ENCODE measurements around the gene FAM229B.

DNA sequence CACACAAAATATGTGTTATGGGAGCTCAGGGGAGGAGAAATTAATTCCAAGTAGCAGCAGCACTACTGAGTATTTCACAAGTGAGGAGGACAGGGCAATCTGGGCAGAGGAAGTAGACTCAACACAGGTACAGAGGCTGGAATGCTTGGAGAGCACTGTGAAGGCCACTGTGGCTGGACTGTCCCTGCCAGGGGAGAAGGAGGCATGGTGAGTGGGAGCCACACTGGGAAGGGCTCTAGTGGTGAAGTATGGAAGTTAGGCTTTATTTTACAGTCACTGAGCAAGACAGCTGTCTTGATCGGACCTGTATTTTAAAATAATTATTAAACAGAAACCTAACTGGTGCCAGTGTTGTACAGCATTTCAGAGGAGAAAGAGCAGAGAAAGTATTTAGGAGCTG lies 28.8 kb downstream of the FAM229B start:
- TF ChIP-seq, protein P1, sequence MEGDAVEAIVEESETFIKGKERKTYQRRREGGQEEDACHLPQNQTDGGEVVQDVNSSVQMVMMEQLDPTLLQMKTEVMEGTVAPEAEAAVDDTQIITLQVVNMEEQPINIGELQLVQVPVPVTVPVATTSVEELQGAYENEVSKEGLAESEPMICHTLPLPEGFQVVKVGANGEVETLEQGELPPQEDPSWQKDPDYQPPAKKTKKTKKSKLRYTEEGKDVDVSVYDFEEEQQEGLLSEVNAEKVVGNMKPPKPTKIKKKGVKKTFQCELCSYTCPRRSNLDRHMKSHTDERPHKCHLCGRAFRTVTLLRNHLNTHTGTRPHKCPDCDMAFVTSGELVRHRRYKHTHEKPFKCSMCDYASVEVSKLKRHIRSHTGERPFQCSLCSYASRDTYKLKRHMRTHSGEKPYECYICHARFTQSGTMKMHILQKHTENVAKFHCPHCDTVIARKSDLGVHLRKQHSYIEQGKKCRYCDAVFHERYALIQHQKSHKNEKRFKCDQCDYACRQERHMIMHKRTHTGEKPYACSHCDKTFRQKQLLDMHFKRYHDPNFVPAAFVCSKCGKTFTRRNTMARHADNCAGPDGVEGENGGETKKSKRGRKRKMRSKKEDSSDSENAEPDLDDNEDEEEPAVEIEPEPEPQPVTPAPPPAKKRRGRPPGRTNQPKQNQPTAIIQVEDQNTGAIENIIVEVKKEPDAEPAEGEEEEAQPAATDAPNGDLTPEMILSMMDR (IDR thresholded peaks at IDR 0.05; ENCODE audit: extremely low read depth in 1 of 2, insufficient read depth in 1 of 2, low read depth in 1 of 2, low read length in 2 of 2): no peak
- TF ChIP-seq EZH2 (IDR thresholded peaks at IDR 0.05; ENCODE audit: borderline replicate concordance, low read depth, low read length, severe bottlenecking): no peak
- no peak for TF ChIP-seq POLR2A (IDR thresholded peaks at IDR 0.05; ENCODE audit: low read depth, low read length)
- TF ChIP-seq MYC (IDR thresholded peaks at IDR 0.05; ENCODE audit: low read depth, low read length): no peak
- no peak for TF ChIP-seq POLR2AphosphoS5 (IDR thresholded peaks at IDR 0.05; ENCODE audit: insufficient read depth, low read depth, low read length)
- no peak for TF ChIP-seq JUN (IDR thresholded peaks at IDR 0.05; ENCODE audit: borderline replicate concordance, insufficient read depth, insufficient read length, low read depth)
